Breast epithelium (tissue), 4 donors: Measurements from ENCODE around the gene ISCU. TPM values are rescaled to one million over a fixed set of nuclear protein-coding genes. Genes with fewer than 3 reads are reported as not detected.

Experiments
- DNase-seq, 2 donors: peaks; one replicate each; pipeline ENCODE4 v3.0.0-alpha.2; 2019; ENCODE audit warnings: low spot score in 2 of 2
- H3K27ac ChIP-seq, 2 donors: fragments of 200-600 bp; sonication (generic) in 1 of 2; one replicate each; pipeline ENCODE4 v1.5.1; 2016 to 2019; ENCODE audit warnings: mild to moderate bottlenecking in 1 of 2
- H3K27me3 ChIP-seq, 2 donors: fragments of 200-600 bp; sonication (generic) in 1 of 2; one replicate each; pipeline versions ENCODE4 v1.5.1 to v1.6.0; 2017 to 2019; ENCODE audit warnings: control low read depth in 1 of 2, mild to moderate bottlenecking in 1 of 2
- H3K36me3 ChIP-seq: fragments of 200-600 bp; one replicate; pipeline ENCODE4 v1.5.1; 2019
- H3K4me1 ChIP-seq, 2 donors: fragments of 200-600 bp; sonication (generic); one replicate each; pipeline ENCODE4 v1.5.1; 2016 to 2019; ENCODE audit warnings: control low read depth in 1 of 2
- H3K4me3 ChIP-seq, 3 donors: fragments of 200-600 bp; sonication (generic); 1 replicate in 2 of 3; 2 replicates in 1 of 3; pipeline ENCODE4 v1.5.1; 2016 to 2019; ENCODE audit warnings: mild to moderate bottlenecking in 3 of 3, moderate library complexity in 2 of 3
- H3K9me3 ChIP-seq, 2 donors: fragments of 200-600 bp; sonication (generic) in 1 of 2; one replicate each; pipeline ENCODE4 v1.5.1; 2016 to 2019; ENCODE audit warnings: control low read depth in 1 of 2
- CTCF ChIP-seq, 3 donors: fragments of 450-650 bp; IDR thresholded peaks; one replicate each; pipeline ENCODE4 v1.5.1; 2016 to 2017; ENCODE audit warnings: antibody characterized with exemption in 3 of 3, mild to moderate bottlenecking in 3 of 3, moderate library complexity in 3 of 3
- POLR2A ChIP-seq: fragments of 450-650 bp; IDR thresholded peaks from one replicate; pipeline ENCODE4 v1.6.1; 2016; ENCODE audit warnings: antibody characterized with exemption, mild to moderate bottlenecking, moderate library complexity
- POLR2AphosphoS5 ChIP-seq, 3 donors: sonication (generic); formaldehyde crosslinking; IDR thresholded peaks; one replicate each; pipeline ENCODE4 v1.6.1; 2017; ENCODE audit warnings: antibody characterized with exemption in 3 of 3
- intact Hi-C: fragments of 100-400 bp; cut with DNase I; formaldehyde crosslinking; loops from one replicate; pipeline ENCODE4 v1.15.1; 2023; ENCODE audit warnings: low total_unique reads
- total RNA-seq, 3 donors: library from RNA; depleted of rRNA; stranded (reverse); fragments of >200 nt; gene quantifications; one replicate each; pipeline ENCODE4 v1.1.0, GENCODE V29; 2016

Gene ISCU
- total RNA-seq, 3 donors from 2014 or later: 220 to 328 (median 227) TPM

GRCh38 chr12:108519558-108519957, 42.8 kb upstream of the ISCU start:
- H3K4me1 ChIP-seq: peaks cover 0 to 8% of the 10 kb centered on the region in 2 donors
- no peak overlapping the region for H3K4me3 ChIP-seq
- peaks cover under 1% of the 10 kb centered on the region for H3K36me3 ChIP-seq
- no peaks in the 10 kb centered on the region for H3K9me3 ChIP-seq
- intact Hi-C loops: loop anchor here (10.0 kb wide), 1 partner anchor 175 kb away; no protein-coding TSS in a partner anchor
- TF ChIP-seq POLR2A (no peak), CTCF (IDR thresholded peaks at IDR 0.05) (no peak), POLR2AphosphoS5 (IDR thresholded peaks at IDR 0.05) (no peak)
- no peaks in the 10 kb centered on the region for H3K27me3 ChIP-seq
- no peak for DNase-seq
- no peak overlapping the region for H3K27ac ChIP-seq

GRCh38 chr12:108523365-108523764, 39.0 kb upstream of the ISCU start:
- DNase-seq: no peak
- intact Hi-C loops: loop anchor here (5.0 kb wide), 1 partner anchor 719 kb away; no protein-coding TSS in a partner anchor
- TF ChIP-seq POLR2AphosphoS5 (IDR thresholded peaks at IDR 0.05) (no peak), CTCF (IDR thresholded peaks at IDR 0.05) (no peak), POLR2A (no peak)
- H3K9me3 ChIP-seq: no peaks in the 10 kb centered on the region
- H3K36me3 ChIP-seq: peaks cover 8% of the 10 kb centered on the region
- H3K4me3 ChIP-seq: no peak overlapping the region
- no peaks in the 10 kb centered on the region for H3K4me1 ChIP-seq
- no peak overlapping the region for H3K27ac ChIP-seq
- H3K27me3 ChIP-seq: no peaks in the 10 kb centered on the region

DNA sequence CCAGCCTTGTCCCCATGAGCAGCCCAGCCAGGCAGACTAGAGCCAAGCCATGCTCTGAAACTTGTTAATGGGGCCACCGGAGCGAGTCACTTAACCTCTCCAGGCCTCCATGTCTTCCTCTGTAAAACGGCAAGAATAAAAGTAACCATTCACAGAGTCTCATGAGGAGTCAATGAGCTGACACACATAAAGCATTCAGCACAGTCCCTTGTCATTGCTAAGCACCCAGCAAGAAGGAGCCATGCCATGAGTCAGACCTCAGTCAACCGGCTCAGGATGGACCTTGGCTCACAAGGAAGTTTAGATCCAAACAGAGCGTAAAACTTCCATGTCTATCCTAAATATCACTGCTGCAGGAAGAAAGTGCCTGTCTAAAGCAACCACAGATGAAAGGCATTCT, 36.7 kb upstream of the ISCU start:
- no peak for DNase-seq
- H3K27ac ChIP-seq: no peak overlapping the region
- no peaks in the 10 kb centered on the region for H3K27me3 ChIP-seq
- no peak overlapping the region for H3K4me3 ChIP-seq
- intact Hi-C loops: no loop called here
- H3K36me3 ChIP-seq: peaks cover 8% of the 10 kb centered on the region
- H3K9me3 ChIP-seq: no peaks in the 10 kb centered on the region
- no peak for TF ChIP-seq CTCF (IDR thresholded peaks at IDR 0.05)
- no peak for TF ChIP-seq POLR2AphosphoS5 (IDR thresholded peaks at IDR 0.05)
- no peak for TF ChIP-seq POLR2A
- no peaks in the 10 kb centered on the region for H3K4me1 ChIP-seq

GRCh38 chr12:108526482-108527165, 35.8 kb upstream of the ISCU start:
- TF ChIP-seq POLR2AphosphoS5 (IDR thresholded peaks at IDR 0.05): no peak
- TF ChIP-seq POLR2A: no peak
- TF ChIP-seq CTCF (IDR thresholded peaks at IDR 0.05): no peak
- peaks cover 8% of the 10 kb centered on the region for H3K36me3 ChIP-seq
- H3K9me3 ChIP-seq: no peaks in the 10 kb centered on the region
- no peaks in the 10 kb centered on the region for H3K27me3 ChIP-seq
- no peak for DNase-seq
- intact Hi-C loops: no loop called here
- H3K27ac ChIP-seq: no peak overlapping the region
- no peaks in the 10 kb centered on the region for H3K4me1 ChIP-seq
- H3K4me3 ChIP-seq: no peak overlapping the region

GRCh38 chr12:108527166-108527496, 35.3 kb upstream of the ISCU start:
- TF ChIP-seq POLR2AphosphoS5 (IDR thresholded peaks at IDR 0.05) (no peak), CTCF (IDR thresholded peaks at IDR 0.05) (no peak), POLR2A (no peak)
- no peak overlapping the region for H3K27ac ChIP-seq
- H3K4me1 ChIP-seq: no peaks in the 10 kb centered on the region
- no peaks in the 10 kb centered on the region for H3K9me3 ChIP-seq
- H3K27me3 ChIP-seq: no peaks in the 10 kb centered on the region
- H3K4me3 ChIP-seq: no peak overlapping the region
- intact Hi-C loops: no loop called here
- H3K36me3 ChIP-seq: peaks cover 8% of the 10 kb centered on the region
- no peak for DNase-seq
